ENCODE results near the gene KCNJ13.

DNA sequence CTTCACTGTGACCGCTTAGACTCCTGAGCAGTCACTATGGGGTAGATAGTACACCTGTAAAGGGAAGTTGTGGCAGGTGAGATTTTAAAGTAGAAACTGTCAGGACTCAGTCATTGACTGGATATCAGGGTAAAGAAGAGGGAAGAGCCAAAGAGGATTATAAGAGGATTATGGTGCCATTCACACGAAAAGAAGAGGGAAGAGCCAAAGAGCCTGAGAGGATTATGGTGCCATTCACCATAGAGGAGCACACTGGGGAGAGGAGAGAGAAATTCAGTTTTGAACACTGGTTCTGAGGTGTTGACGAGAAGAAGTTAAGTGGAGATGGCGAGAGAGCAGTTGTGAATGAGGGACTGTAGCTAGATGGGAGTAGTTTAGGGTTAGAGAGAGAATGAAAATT is 16.9 kb upstream of the KCNJ13 start:
- TF ChIP-seq, protein P1, sequence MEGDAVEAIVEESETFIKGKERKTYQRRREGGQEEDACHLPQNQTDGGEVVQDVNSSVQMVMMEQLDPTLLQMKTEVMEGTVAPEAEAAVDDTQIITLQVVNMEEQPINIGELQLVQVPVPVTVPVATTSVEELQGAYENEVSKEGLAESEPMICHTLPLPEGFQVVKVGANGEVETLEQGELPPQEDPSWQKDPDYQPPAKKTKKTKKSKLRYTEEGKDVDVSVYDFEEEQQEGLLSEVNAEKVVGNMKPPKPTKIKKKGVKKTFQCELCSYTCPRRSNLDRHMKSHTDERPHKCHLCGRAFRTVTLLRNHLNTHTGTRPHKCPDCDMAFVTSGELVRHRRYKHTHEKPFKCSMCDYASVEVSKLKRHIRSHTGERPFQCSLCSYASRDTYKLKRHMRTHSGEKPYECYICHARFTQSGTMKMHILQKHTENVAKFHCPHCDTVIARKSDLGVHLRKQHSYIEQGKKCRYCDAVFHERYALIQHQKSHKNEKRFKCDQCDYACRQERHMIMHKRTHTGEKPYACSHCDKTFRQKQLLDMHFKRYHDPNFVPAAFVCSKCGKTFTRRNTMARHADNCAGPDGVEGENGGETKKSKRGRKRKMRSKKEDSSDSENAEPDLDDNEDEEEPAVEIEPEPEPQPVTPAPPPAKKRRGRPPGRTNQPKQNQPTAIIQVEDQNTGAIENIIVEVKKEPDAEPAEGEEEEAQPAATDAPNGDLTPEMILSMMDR (IDR thresholded peaks at IDR 0.05): no peak
- TF ChIP-seq POLR2A (IDR thresholded peaks at IDR 0.05) (no peak), POLR2AphosphoS5 (IDR thresholded peaks at IDR 0.05) (no peak)
